Measurements from ENCODE around the gene ARID5A.
A peak's percentile ranks its signal among the peaks of the same experiment; 100 is the strongest.
"Not testable (repeated sequence)": the region's sequence is repeated elsewhere in the genome, so short reads cannot be mapped to it uniquely, and the experiment has no call there.

ARID5A gene

DNA sequence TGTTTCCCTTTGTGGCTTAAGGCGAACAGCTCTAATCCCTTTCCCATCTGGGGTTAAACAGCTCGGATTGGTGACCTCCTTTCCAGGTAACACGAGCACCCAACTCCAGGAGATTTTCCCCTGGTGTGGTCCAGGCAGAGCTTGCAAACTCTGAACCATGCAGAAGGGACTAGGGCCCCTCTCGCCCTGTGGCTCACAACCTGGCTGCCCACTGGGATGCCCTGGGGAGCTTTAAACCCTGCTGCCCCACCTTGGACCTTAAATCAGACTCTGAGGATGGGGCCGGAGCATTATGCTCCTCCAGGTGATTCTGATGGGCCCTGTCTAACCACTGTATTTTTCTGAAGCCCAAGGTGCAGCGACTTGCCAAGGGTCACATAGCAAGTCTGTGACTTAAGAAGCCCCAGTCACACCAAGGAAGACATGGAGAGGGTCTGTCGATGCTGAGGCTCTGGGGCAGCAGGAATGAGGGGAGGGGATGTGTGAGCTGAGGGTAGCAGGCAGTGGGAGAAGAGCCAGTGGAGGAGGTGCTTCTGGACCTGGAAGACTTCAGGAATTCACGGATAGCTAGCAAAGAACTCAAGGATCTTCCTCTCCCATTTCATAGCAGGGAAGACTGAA lies 5.9 kb downstream of the ARID5A start:
- no peak for DNase-seq

DNA sequence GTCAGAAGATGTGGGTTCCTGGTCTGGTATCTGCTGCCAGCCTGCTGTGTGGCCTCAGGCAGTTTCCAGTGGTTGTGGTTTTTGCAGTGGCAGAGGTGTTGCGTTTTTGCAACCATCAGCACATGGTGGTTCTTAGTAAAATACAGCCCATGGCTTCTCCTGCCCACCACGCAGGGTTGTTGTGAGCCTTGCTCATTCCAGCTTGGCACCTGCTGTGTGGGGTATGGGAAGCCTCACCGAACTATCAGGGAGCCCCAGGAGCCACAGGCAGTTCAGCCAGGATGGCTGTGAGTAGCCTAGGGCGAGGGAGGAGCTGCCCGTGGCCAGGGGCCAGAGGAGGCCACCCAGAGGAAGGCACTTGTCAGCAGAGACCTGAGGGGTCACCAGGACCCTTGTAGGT lies 9.8 kb downstream of the ARID5A start:
- DNase-seq = no peak

GRCh38 chr2:96546797-96547196 lies 10.2 kb downstream of the ARID5A start:
- no peak for DNase-seq

DNA sequence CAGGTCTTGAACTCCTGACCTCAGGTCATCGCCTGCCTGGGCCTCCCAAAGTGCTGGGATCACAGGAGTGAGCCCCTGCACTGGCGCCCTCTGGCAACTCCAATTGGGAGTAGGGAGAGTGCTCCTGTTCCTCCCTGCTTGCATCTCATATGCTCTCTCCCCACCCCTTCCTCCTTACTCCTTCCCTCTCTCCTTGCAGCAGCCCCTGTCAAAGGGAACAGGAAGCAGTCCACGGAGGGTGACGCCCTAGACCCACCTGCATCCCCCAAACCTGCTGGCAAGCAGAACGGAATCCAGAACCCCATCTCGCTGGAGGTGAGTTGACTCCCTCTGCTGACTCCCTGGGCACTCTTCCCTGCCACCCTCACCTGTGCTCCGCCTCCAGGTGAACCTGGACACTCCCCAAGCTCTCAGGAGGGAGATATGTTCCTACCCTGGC lies 10.7 kb downstream of the ARID5A start:
- DNase-seq = no peak

DNA sequence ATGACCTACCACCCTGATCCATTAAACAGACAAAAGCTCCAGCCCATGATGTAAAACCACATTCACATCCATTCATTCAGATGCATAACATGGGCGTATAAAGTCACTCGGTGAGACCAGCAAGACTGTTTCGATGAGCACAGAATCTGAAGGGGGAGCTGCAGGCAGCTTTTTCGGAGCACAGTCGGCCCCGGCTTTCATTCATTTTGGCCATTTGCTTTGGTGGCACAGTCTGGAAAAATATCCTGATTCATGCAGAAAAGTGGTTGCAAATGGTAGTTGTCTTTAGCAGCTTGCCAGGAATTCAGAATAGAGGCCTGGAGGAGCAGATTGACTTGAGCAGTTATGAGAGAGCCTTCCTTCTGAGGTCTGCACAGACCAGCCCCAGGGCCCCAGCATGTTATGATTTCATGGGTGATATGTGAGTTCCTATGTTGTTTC lies 11.2 kb downstream of the ARID5A start:
- no peak for DNase-seq

DNA sequence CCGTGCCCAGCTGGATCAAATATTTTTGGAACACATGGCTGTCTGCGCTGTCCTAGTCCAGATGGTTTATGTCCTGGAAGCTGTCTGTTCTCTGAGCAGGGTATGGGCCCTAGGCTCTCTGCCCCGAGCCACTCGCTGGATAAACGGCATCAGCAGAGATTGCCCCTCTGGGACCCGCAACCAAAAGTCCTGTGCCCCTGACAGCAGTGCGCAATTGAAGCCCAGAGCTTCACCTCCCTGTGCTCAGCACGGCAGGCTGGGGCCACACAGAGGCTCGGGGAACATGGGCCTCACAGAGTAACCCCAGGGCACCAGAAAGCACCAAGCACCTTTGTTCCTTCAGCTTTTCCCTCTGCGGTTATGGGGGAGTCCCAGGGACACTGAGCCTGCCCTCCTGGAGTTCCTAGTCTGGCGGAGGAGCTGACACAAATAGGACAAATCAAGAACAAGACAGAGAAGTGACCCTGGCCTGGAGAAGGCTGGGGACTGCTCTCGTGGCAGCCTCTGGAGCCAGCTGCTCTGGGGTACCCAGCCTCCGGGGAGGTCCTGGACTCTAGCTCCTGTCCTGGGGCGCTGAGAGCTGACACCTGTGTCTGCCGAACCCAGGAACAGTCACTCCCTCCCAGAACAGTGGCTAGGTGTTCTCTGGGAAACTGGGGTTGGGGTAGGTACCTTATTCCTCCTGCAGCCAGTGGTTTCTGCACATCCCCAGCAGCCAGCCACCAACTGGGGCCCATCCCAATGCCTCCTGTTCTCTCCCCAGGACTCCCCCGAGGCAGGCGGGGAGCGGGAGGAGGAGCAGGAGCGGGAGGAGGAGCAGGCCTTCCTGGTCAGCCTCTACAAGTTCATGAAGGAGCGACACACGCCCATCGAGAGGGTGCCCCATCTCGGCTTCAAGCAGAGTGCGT lies 12.3 kb downstream of the ARID5A start:
- no peak for DNase-seq

DNA sequence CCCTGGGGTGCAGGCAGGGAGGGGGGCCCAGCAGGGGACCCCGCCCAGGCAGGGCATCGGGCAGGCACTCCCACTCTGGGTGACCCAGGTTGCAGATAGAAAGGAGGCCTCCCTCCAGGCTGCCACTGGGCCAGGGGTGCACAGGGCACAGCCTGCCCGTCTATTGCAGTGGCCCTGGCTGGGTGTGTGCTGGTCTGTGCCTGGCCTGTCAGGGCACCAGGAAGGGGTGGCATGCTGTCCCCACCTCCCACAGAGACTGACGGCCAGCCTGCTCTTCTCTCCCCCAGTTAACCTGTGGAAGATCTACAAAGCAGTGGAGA lies 12.9 kb downstream of the ARID5A start:
- DNase-seq = no peak

DNA sequence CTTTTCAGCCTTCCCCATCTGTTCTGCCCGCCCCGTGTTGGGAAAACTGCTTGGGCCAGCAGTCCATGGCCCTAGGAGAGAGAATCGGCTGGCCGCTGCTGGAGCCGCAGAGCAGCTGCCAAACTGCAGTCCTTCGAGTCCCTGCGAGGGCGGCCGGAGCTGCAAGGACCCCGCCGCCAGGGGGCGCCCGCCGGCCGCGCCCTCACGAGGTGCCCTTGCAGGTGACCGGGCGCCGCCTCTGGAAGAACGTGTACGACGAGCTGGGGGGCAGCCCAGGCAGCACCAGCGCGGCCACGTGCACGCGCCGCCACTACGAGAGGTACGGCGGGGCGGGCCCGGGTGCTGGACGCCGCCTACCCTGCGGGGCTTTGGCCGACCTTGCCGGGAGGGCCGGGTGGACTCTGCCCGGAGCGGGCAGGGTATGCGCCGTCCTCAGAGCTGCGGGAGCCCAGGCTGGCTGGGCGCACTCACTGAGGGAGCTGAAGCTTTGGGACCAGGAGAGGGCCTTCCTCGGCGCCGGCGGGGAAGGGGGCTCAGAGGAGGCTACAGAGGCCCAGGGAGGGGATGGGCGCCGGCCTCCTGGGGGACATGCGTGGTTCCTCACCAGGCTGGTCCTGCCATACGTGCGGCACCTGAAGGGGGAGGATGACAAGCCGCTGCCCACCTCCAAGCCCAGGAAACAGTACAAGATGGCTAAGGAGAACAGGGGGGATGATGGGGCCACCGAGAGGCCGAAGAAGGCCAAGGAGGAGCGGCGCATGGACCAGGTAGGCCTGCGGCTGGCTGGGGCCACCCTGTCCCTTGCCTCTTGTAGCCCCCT lies 13.6 kb downstream of the ARID5A start:
- DNase-seq = no peak

DNA sequence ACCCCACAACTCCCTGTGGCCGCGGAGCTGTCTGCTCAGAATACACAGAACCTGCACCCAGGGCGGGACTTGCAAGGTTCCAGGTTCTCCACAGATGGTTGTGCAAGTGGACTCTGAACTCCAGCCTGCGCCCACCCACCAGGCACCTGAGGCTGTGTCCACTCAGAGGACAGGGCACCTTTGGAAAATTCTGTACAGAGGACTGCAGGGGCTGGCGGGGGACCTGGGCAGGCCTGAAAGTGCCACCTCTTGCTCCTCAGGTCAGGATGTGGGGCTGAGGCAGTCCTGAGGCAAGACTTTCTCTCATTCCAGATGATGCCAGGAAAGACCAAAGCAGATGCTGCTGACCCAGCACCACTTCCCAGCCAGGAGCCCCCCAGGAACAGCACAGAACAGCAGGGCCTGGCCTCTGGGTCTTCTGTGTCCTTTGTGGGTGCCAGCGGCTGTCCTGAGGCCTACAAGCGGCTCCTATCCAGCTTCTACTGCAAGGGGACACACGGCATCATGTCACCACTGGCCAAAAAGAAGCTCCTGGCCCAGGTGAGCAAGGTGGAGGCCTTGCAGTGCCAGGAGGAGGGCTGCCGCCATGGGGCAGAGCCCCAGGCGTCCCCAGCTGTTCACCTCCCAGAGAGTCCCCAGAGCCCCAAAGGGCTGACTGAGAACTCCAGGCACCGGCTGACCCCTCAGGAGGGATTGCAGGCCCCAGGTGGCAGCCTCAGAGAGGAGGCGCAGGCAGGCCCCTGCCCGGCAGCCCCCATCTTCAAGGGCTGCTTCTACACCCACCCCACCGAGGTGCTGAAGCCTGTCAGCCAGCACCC lies 14.4 kb downstream of the ARID5A start:
- no peak for DNase-seq

GRCh38 chr2:96551605-96552314 lies 15.2 kb downstream of the ARID5A start:
- no peak for DNase-seq

- no peak for DNase-seq
Observed at GRCh38 chr2:96552315-96553175, 16.0 kb downstream of the ARID5A start.

GRCh38 chr2:96553176-96553956 lies 16.8 kb downstream of the ARID5A start:
- DNase-seq = no peak

GRCh38 chr2:96553957-96554292 lies 17.4 kb downstream of the ARID5A start:
- not testable (repeated sequence) for DNase-seq

DNA sequence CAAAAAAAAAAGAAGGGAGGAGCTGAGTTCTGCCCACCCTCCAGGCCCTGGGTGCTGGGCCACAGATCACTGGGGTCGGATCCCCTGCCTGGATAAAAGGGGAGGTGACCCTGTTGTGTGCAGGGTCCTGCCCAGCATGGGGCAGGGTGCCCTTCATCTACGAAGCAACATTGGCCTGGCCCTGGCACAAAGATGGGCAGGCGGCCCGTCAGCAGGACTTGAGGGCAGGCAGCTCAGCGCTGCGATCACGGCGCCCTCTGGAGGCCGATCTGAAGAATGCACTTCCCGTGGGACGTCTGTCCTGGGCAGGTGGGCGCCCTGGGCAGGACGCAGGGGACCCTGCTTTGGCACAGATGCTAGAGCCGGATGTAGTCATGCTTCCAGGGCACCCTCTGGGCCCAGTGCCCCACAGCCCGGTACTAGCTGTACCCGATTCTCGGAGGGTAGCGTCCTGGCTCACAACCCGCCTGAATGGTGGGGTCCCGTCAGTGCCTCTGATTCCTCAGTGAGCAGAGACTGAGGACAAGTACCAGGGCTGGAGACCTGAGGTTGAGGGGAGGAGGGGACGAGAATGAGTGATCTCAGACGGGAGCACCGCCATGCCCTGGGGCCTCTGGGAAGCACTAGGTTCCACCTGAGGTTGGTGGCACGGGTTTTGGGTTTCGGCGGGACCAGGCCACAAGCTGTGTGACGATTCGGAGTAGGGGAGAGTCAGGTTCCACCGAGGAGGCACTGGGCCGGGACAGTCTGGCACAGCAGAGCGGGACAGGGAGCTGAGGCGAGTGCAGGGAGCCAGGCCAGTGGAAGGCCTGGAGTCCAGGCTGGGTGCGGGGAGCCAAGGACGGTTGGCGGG lies 18.0 kb downstream of the ARID5A start:
- peak in 1 of 2 experiments; percentile 37 for DNase-seq

- DNase-seq = no peak
Observed at GRCh38 chr2:96555146-96555610, 18.6 kb downstream of the ARID5A start.

DNA sequence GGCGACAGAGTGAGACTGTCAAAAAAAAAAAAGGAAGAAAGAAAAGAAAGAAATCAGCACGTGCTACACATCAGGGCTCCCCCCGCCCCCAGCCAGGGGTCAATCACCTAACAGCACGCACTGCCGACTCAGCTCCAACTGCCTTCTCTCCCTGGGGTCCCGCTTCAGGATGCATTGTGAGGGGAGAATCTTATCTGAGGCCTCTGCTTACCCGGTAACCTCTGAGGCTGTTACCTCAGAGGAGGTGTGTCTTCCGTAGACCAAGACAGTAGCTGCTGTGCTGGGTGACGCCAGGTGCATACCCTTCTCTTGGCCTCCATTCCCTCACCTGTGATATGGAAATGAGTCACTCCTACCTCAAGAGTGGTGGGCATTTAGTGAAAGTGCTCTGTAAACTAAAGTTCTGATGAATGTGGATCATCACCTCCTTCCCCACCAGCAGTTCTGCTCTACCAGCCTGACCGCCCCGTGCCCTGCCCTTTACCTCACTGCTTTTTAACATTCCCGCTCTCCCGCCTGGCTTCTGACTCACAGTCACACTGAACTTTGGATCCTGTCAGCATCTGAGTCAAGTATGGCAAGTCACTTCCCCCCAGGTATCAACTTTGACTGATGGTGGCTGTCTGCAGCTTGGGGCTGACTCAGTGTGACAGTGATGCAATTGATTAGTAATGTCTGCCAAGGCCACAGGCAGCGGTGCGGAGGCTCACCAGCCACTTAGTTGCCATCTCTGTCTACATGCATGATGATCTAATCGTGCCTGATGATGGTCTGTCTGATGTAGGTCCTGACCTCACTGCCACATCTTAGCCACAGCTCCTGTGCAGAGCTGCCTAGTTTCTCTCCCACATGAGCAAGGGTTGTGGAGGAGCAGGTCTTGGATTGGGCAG lies 20.1 kb downstream of the ARID5A start:
- DNase-seq = no peak

GRCh38 chr2:96557421-96557820 lies 20.9 kb downstream of the ARID5A start:
- not testable (repeated sequence) for DNase-seq

- DNase-seq = no peak
Observed at GRCh38 chr2:96558061-96558460, 21.5 kb downstream of the ARID5A start.

Measured in NCI-H1930 (cell line).